Activated CD8-positive, alpha-beta T cell treated with anti-CD3 and anti-CD28 coated beads, Interleukin-2, amount 10 ng/mL, durations not matched to agents 7 days and 5 days (primary cell): ENCODE measurements around the gene BGN. TPM values are rescaled to one million over a fixed set of nuclear protein-coding genes. Genes with fewer than 3 reads are reported as not detected.

Source experiments
- ATAC-seq: fragments of 150-1000 bp; cut with Tn5 transposase; one replicate; pipeline ENCODE4 v1.10.0; 2021; ENCODE audit warnings: moderate library complexity
- CTCF ChIA-PET: fragments of 350-600 bp; sonication (Branson Sonifier 250); formaldehyde crosslinking; loops from one replicate; lab custom pipeline; 2021; ENCODE audit warnings: antibody characterized with exemption; lab: Charles Lee
- POLR2A ChIA-PET: fragments of 350-600 bp; sonication (Branson Sonifier 250); formaldehyde crosslinking; loops from one replicate; lab custom pipeline; 2021; ENCODE audit warnings: antibody characterized with exemption; lab: Charles Lee
- DNase-seq: peaks from one replicate; pipeline ENCODE4 v3.0.0-alpha.2; 2020
- H3K27ac Mint-ChIP-seq: one replicate; pipeline ENCODE4 v1.8.0; 2021; ENCODE audit warnings: mild to moderate bottlenecking, mixed read lengths
- H3K27me3 Mint-ChIP-seq: one replicate; pipeline ENCODE4 v1.8.0; 2021; ENCODE audit warnings: low read depth, mixed read lengths
- H3K36me3 Mint-ChIP-seq: one replicate; pipeline ENCODE4 v1.8.0; 2021; ENCODE audit warnings: low read depth, mixed read lengths
- H3K4me1 Mint-ChIP-seq: one replicate; pipeline ENCODE4 v1.8.0; 2021; ENCODE audit warnings: low read depth, mixed read lengths
- H3K4me3 Mint-ChIP-seq: one replicate; pipeline ENCODE4 v1.8.0; 2021; ENCODE audit warnings: mild to moderate bottlenecking, mixed read lengths
- H3K9me3 Mint-ChIP-seq: one replicate; pipeline ENCODE4 v1.8.0; 2022; ENCODE audit warnings: mixed read lengths; ENCODE audit not compliant: insufficient read depth
- total RNA-seq, 2 experiments: library from RNA; stranded (reverse); gene quantifications; one replicate each; pipeline ENCODE4 v1.2.3, GENCODE V29; 2021

The BGN gene
- total RNA-seq, 2 experiments from 2014 or later, result not detected

GRCh38 chrX:153475751-153476281 lies 19.0 kb upstream of the BGN start:
- DNase-seq, result no peak
- no peaks in the 10 kb centered on the region for H3K9me3 Mint-ChIP-seq
- ATAC-seq, result no peak
- ChIA-PET POLR2A (no interaction called here), CTCF (interaction anchor here (1.3 kb wide), 1 partner anchor 31 kb away, joined by 4 read pairs; no protein-coding TSS in a partner anchor)
- peaks cover 2% of the 10 kb centered on the region for H3K4me1 Mint-ChIP-seq
- H3K27me3 Mint-ChIP-seq, result peaks cover 4% of the 10 kb centered on the region
- no peak overlapping the region for H3K27ac Mint-ChIP-seq
- no peak overlapping the region for H3K4me3 Mint-ChIP-seq
- no peaks in the 10 kb centered on the region for H3K36me3 Mint-ChIP-seq

DNA sequence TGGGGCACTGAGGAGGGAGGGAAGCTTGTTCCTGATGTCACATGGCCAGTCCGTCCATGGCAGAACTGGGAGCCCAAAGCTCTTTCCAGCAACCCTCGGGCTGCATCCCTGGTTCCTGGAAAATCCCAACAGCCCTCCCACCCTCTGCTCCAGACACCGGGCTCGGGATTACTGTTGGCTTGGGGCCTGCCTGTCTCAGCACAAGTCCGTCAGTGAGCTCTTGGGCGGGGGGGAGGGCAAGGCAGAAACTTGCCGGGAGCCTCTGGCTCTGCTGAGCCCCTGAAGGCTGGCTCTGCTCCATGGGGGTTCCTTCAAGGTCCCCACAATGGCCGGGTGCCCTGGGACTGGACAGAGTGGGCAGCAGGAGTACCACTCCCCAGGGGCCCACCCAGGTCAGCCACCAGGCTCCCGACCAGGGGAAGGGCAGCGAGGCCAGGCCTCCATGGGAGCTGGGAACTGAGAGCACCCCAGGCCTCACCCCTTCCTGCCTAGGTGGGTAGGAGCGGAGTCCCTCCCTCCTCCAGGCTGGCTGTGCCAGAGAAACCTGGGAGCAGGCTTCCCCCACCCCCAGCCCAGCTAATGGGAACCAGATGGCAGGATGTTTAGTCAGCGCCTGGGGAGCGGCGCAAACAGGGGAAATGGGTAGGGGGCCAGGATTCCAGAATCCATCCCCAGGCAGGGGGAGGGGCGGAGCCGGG lies 18.0 kb upstream of the BGN start:
- DNase-seq (no peak), ATAC-seq (no peak)
- Mint-ChIP-seq H3K4me1 (peaks cover 2% of the 10 kb centered on the region), H3K4me3 (no peak overlapping the region), H3K27ac (no peak overlapping the region), H3K27me3 (peaks cover 4% of the 10 kb centered on the region), H3K36me3 (no peaks in the 10 kb centered on the region), H3K9me3 (no peaks in the 10 kb centered on the region)
- ChIA-PET CTCF (no interaction called here), POLR2A (no interaction called here)

GRCh38 chrX:153477364-153477857 lies 17.4 kb upstream of the BGN start:
- Mint-ChIP-seq H3K4me3 (no peak overlapping the region), H3K4me1 (peaks cover 2% of the 10 kb centered on the region), H3K27ac (no peak overlapping the region), H3K9me3 (no peaks in the 10 kb centered on the region), H3K36me3 (no peaks in the 10 kb centered on the region), H3K27me3 (peaks cover 4% of the 10 kb centered on the region)
- no peak for ATAC-seq
- CTCF ChIA-PET, result no interaction called here
- POLR2A ChIA-PET, result no interaction called here
- no peak for DNase-seq

GRCh38 chrX:153477901-153478300 lies 16.9 kb upstream of the BGN start:
- CTCF ChIA-PET, result no interaction called here
- DNase-seq (no peak), ATAC-seq (no peak)
- H3K27ac Mint-ChIP-seq, result no peak overlapping the region
- H3K36me3 Mint-ChIP-seq, result no peaks in the 10 kb centered on the region
- POLR2A ChIA-PET, result no interaction called here
- peaks cover 4% of the 10 kb centered on the region for H3K27me3 Mint-ChIP-seq
- H3K9me3 Mint-ChIP-seq, result no peaks in the 10 kb centered on the region
- peaks cover 2% of the 10 kb centered on the region for H3K4me1 Mint-ChIP-seq
- H3K4me3 Mint-ChIP-seq, result no peak overlapping the region

GRCh38 chrX:153478746-153479145 lies 16.0 kb upstream of the BGN start:
- CTCF ChIA-PET, result interaction anchor here (1.2 kb wide), 1 partner anchor 8 kb away, joined by 3 read pairs; no protein-coding TSS in a partner anchor

DNA sequence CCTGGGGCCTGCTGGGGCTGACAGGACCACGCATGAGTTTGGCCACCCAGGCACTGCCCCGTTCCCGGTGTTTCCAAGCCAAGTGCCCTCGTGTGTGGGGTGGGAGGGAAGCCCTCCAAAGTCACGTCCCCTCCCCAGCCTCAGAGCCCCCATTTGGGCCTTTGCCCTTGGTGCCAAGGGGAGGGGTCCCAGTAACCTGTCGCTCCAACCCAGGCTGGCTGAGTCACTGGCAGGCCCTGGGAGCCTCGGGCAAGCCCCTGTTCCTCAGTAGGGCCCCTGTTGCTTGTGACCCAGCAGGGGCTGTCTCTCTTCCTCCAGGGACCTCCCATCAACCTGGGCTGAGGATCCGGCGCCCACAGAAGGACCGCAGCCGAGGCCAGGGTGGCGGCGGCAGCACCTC lies 13.7 kb upstream of the BGN start:
- ChIA-PET CTCF (no interaction called here), POLR2A (no interaction called here)
- Mint-ChIP-seq H3K27me3 (no peaks in the 10 kb centered on the region), H3K9me3 (no peaks in the 10 kb centered on the region), H3K27ac (no peak overlapping the region), H3K4me3 (no peak overlapping the region), H3K4me1 (no peaks in the 10 kb centered on the region), H3K36me3 (no peaks in the 10 kb centered on the region)
- DNase-seq (no peak), ATAC-seq (no peak)

More at GRCh38 chrX:153478746-153479145, 16.0 kb upstream of the BGN start:
- Mint-ChIP-seq H3K4me1 (peaks cover 2% of the 10 kb centered on the region), H3K27ac (no peak overlapping the region), H3K9me3 (no peaks in the 10 kb centered on the region), H3K4me3 (no peak overlapping the region), H3K27me3 (peaks cover 4% of the 10 kb centered on the region), H3K36me3 (no peaks in the 10 kb centered on the region)
- POLR2A ChIA-PET, result no interaction called here
- no peak for DNase-seq
- ATAC-seq, result no peak

- ATAC-seq (no peak), DNase-seq (no peak)
- ChIA-PET POLR2A (no interaction called here), CTCF (interaction anchor here (1.2 kb wide), 1 partner anchor 11 kb away, joined by 4 read pairs; no protein-coding TSS in a partner anchor)
- no peaks in the 10 kb centered on the region for H3K4me1 Mint-ChIP-seq
- H3K36me3 Mint-ChIP-seq, result no peaks in the 10 kb centered on the region
- H3K27ac Mint-ChIP-seq, result no peak overlapping the region
- H3K27me3 Mint-ChIP-seq, result no peaks in the 10 kb centered on the region
- H3K9me3 Mint-ChIP-seq, result no peaks in the 10 kb centered on the region
- no peak overlapping the region for H3K4me3 Mint-ChIP-seq
Observed at GRCh38 chrX:153482376-153483015, 12.3 kb upstream of the BGN start.

DNA sequence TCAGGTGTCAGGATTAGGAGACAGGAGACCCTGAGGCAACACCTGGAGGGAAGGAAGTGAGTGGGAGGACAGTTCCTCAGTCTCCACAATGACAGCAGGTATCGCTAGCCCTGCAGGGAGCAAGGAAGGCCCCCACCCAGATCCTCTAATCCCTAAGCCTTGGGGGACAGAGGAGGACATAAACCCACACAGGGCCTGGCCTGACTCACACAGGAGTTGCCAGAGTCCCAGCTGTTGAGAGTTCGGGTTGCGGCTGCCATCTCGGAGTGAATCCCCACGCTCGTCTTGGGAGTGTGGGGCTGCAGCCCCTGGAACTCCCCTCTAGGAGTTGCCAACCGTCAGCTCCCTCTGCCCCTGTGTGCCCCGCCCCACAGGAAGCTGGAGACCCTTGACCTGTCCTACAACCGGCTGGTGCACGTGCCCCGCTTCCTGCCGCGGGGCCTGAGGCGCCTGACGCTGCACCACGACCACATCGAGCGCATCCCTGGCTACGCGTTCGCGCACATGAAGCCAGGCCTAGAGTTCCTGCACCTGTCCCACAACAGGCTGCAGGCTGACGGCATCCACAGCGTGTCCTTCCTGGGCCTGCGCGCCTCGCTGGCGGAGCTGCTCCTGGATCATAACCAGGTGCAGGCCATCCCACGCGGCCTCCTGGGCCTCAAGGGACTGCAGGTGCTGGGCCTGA lies 9.2 kb upstream of the BGN start:
- POLR2A ChIA-PET, result no interaction called here
- Mint-ChIP-seq H3K4me1 (no peaks in the 10 kb centered on the region), H3K4me3 (no peak overlapping the region), H3K36me3 (no peaks in the 10 kb centered on the region), H3K9me3 (no peaks in the 10 kb centered on the region), H3K27me3 (no peaks in the 10 kb centered on the region), H3K27ac (no peak overlapping the region)
- DNase-seq (no peak), ATAC-seq (no peak)
- CTCF ChIA-PET, result no interaction called here

DNA sequence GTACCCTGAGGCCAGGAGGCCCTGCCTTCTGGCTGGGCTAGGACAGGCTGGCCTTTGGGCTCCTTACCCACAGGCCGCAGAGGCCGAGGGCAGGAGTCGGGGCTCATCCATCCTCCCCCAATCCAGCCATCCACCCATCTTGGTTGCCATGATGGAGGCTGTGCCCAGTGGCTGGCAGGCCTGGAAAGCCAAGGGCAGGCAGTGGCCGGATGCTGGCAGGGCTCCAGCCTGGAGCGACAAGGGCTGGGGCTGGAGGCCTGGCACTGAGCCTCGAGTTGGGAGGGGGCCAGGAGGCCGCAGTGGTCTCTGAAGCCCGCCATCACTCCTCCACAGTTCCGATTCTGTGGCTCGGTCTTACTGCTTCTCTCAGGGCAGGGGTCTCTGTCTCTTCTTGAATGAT lies 8.6 kb upstream of the BGN start:
- no peaks in the 10 kb centered on the region for H3K27me3 Mint-ChIP-seq
- ChIA-PET POLR2A (no interaction called here), CTCF (no interaction called here)
- no peaks in the 10 kb centered on the region for H3K9me3 Mint-ChIP-seq
- no peaks in the 10 kb centered on the region for H3K36me3 Mint-ChIP-seq
- no peak overlapping the region for H3K27ac Mint-ChIP-seq
- no peak overlapping the region for H3K4me3 Mint-ChIP-seq
- no peak for DNase-seq
- no peaks in the 10 kb centered on the region for H3K4me1 Mint-ChIP-seq
- no peak for ATAC-seq

DNA sequence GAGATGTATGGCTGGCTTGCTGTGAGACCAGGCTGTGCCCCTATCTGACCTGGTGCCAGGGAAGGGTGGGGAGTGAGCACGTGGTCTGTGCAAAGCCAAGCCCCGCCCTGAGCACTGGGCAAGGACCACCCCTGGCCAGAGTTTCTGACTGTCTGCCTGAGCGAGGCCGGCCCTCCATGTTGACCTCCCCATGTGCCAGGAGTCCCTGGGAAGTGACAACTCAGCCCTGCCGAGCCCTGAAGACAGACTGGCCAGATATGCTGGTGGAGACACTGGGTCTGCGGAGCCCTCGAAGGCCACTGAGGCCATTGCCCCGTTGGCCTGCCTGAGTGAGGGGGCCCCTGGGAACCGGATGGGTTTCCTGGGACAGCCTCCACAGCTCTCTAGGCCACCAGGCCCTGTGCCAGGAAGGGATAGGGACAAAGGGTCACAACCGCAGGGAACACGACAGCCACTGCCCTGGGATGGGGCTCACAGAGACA lies 7.1 kb upstream of the BGN start:
- ChIA-PET CTCF (no interaction called here), POLR2A (no interaction called here)
- no peak overlapping the region for H3K27ac Mint-ChIP-seq
- H3K9me3 Mint-ChIP-seq, result no peaks in the 10 kb centered on the region
- no peaks in the 10 kb centered on the region for H3K4me1 Mint-ChIP-seq
- no peaks in the 10 kb centered on the region for H3K36me3 Mint-ChIP-seq
- DNase-seq (no peak), ATAC-seq (no peak)
- H3K4me3 Mint-ChIP-seq, result no peak overlapping the region
- H3K27me3 Mint-ChIP-seq, result no peaks in the 10 kb centered on the region

- ATAC-seq, result no peak
- CTCF ChIA-PET, result no interaction called here
Observed at GRCh38 chrX:153488231-153488914, 6.4 kb upstream of the BGN start.

More at GRCh38 chrX:153488231-153488914, 6.4 kb upstream of the BGN start:
- Mint-ChIP-seq H3K4me3 (no peak overlapping the region), H3K36me3 (no peaks in the 10 kb centered on the region), H3K27ac (no peak overlapping the region), H3K9me3 (no peaks in the 10 kb centered on the region), H3K4me1 (no peaks in the 10 kb centered on the region), H3K27me3 (no peaks in the 10 kb centered on the region)
- no peak for DNase-seq
- POLR2A ChIA-PET, result no interaction called here
